ENCODE measurements around the gene JARID2.

GRCh38 chr6:15274692-15275387 lies 29.0 kb downstream of the JARID2 start:
- TF ChIP-seq SIN3A (IDR thresholded peaks at IDR 0.05; ENCODE audit: borderline replicate concordance, low read depth, low read length) (no peak), CTCF (IDR thresholded peaks at IDR 0.05) (peak; percentile 25; the same call in 1 of the 2 replicates), TAF1 (IDR thresholded peaks at IDR 0.05; ENCODE audit: borderline replicate concordance, low read depth, low read length) (no peak), FOSL2 (IDR thresholded peaks at IDR 0.05; ENCODE audit: borderline replicate concordance, low read depth) (no peak), EZH2phosphoT487 (IDR thresholded peaks at IDR 0.05; ENCODE audit: borderline replicate concordance, low read depth) (no peak), RXRA (IDR thresholded peaks at IDR 0.05; ENCODE audit: borderline replicate concordance, low read depth) (no peak)
- TF ChIP-seq, protein P1, sequence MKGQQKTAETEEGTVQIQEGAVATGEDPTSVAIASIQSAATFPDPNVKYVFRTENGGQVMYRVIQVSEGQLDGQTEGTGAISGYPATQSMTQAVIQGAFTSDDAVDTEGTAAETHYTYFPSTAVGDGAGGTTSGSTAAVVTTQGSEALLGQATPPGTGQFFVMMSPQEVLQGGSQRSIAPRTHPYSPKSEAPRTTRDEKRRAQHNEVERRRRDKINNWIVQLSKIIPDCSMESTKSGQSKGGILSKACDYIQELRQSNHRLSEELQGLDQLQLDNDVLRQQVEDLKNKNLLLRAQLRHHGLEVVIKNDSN (IDR thresholded peaks at IDR 0.05; ENCODE audit: borderline replicate concordance, low read depth) = no peak
- TF ChIP-seq, protein P2, sequence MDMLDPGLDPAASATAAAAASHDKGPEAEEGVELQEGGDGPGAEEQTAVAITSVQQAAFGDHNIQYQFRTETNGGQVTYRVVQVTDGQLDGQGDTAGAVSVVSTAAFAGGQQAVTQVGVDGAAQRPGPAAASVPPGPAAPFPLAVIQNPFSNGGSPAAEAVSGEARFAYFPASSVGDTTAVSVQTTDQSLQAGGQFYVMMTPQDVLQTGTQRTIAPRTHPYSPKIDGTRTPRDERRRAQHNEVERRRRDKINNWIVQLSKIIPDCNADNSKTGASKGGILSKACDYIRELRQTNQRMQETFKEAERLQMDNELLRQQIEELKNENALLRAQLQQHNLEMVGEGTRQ (IDR thresholded peaks at IDR 0.05; ENCODE audit: borderline replicate concordance, low read depth, low read length) = no peak

Measured in SK-N-SH (cell line).